GM19025 (cell line): ENCODE measurements around the gene ATXN1.
"Not testable (repeated sequence)": the region's sequence is repeated elsewhere in the genome, so short reads cannot be mapped to it uniquely, and the experiment has no call there.

Experiments
- ATAC-seq: cut with Tn5 transposase; IDR thresholded peaks from one replicate; pipeline ENCODE4 v1.9.1; 2021; ENCODE audit warnings: mild to moderate bottlenecking, low read depth, moderate library complexity; ENCODE audit not compliant: unreplicated experiment

Gene ATXN1

GRCh38 chr6:16259604-16260003 is 501.7 kb downstream of the ATXN1 start:
- ATAC-seq, result not testable (repeated sequence)

GRCh38 chr6:16258709-16259075 is 502.6 kb downstream of the ATXN1 start:
- ATAC-seq, result no peak

GRCh38 chr6:16257999-16258708 is 503.1 kb downstream of the ATXN1 start:
- ATAC-seq, result no peak

- no peak for ATAC-seq
These were observed 504.5 kb downstream of the ATXN1 start for GRCh38 chr6:16256781-16257180.

GRCh38 chr6:16254535-16254934 is 506.7 kb downstream of the ATXN1 start:
- no peak for ATAC-seq

GRCh38 chr6:16253399-16254144 is 507.7 kb downstream of the ATXN1 start:
- ATAC-seq, result no peak

GRCh38 chr6:16252686-16253299 is 508.5 kb downstream of the ATXN1 start:
- ATAC-seq, result no peak

- ATAC-seq, result no peak
These were observed 509.6 kb downstream of the ATXN1 start for GRCh38 chr6:16251706-16252105.

- ATAC-seq, result no peak
These were observed 511.3 kb downstream of the ATXN1 start for GRCh38 chr6:16249971-16250370.
